NCI-H2107 treated with DMSO at 0.1 percent for 48 hours (cell line): ENCODE data around the gene YARS1.
"Not testable (repeated sequence)": the region's sequence is repeated elsewhere in the genome, so short reads cannot be mapped to it uniquely, and the experiment has no call there.

Experiments
- DNase-seq: peaks from one replicate; lab custom pipeline; 2025; ENCODE audit not compliant: unreplicated experiment; lab: John Stamatoyannopoulos, UW

YARS1 gene

DNA sequence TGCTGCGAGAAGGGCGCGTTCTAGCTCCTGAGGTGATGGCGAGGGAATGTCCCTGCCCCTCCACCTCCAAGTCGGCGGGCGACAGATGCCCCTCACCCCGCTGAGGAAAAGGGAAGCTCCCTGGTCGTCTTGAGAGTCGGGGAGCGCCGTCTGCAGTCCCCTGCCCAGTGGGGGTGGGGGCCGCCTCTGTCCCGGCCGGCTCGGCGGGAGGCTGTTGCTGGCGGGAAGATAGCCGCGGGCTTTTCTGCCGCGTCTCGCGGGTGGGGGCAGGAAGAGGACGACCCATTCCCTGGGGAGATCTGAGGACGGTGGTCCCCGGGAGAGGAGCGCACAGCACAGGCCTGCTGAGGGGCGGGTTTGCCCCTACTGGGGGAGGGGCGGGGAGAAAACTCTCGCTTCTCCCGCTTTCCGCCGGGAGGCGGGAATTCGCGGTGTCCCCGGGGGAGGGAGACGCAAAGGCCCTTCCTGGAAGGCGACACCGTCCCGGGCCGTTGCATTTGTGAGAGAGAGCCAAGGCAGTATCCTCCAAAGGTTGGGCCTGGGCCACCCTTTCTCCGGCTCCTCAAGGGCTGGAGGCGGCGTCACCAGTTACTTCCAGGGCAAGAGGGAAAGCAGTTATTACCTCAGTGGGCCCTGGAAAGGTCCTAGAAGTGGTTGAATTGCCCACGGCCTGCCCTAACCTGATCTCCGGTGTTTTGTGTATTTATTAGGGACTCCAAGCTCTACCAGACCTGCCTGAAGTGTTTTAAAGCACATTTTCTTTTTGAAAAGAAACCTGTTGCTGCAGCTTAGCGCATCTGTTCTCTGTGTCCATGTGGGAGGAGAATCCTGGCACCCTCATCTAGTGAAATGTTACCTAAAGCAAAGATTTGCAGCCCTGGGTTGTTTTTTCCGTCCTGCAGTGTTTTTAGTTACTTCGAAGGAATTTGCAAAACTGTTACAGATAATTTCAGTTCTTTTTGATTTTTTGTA lies 943 bp upstream of the YARS1 start:
- peak; percentile 44 for DNase-seq

DNA sequence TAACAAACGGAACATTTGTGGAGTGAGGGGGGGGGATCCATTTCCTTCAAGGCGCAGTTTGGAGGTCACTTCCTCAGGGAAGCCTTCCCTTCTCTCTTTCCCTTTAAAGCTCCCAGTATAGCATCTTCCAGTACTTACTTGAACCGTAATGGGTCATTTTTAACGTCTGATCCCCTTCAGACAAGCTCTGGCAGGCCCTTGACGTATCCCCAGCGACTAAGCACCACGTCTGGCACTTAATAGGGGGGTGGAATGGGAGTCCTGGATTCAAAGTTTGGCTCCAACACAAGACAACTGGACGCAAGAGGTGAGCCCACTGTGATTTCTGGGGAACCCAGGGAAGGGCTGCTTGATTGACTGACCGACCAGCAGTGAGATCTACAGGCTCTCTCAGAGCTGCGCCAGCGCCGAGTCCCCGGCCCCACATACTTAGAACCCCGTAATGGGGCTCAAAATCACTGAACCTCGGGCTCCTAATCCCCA lies 441 bp downstream of the YARS1 start:
- peak; percentile 80 for DNase-seq

GRCh38 chr1:32813941-32814739 lies 3.0 kb downstream of the YARS1 start:
- no peak for DNase-seq

DNA sequence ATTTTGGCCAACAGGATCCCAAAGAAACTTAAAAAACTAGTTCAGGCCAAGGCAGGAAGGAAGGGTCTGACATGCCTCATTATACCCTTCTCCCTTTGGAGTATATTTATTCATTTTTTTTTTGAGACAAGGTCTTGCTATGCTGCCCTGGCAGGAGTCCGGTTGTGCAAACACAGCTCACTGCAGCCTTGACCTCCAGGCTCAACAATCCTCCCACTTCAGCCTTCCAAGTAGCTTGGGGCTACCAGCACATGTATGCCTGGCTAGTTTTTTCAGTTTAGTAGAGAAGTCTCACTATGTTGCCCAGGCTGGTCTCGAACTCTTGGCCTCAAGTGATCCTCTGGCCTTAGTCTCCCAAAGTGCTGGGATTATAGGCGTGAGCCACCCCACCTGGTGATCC lies 5.2 kb downstream of the YARS1 start:
- DNase-seq, result no peak

- DNase-seq, result no peak
Observed at GRCh38 chr1:32811265-32811664, 5.9 kb downstream of the YARS1 start.

- no peak for DNase-seq
Observed at GRCh38 chr1:32810358-32810757, 6.8 kb downstream of the YARS1 start.

- DNase-seq, result no peak
Observed at GRCh38 chr1:32808580-32808979, 8.6 kb downstream of the YARS1 start.

- DNase-seq, result no peak
Observed at GRCh38 chr1:32806910-32807523, 10.1 kb downstream of the YARS1 start.

DNA sequence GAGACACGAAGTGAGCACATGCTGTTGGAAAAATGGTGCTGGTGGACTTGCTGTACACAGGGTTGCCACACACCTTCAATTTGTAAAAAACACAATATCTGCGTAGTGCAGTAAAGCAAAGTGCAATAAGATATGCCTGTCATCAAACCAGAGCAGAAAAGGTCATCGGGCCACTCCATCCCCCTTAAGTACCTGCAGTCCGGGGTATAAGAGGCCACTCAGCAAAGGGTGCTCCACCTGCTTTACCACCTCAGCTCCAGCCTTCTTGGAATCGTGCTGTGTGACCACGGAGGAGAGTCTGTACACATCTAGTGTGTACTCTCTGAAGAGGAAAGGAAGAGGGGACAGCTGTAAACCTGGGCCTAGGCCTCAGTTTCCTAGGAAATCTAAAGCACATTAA lies 10.9 kb downstream of the YARS1 start:
- no peak for DNase-seq

GRCh38 chr1:32804460-32804859 lies 12.7 kb downstream of the YARS1 start:
- not testable (repeated sequence) for DNase-seq

- no peak for DNase-seq
Observed at GRCh38 chr1:32801096-32801715, 16.0 kb downstream of the YARS1 start.

- no peak for DNase-seq
Observed at GRCh38 chr1:32798679-32799416, 18.3 kb downstream of the YARS1 start.

DNA sequence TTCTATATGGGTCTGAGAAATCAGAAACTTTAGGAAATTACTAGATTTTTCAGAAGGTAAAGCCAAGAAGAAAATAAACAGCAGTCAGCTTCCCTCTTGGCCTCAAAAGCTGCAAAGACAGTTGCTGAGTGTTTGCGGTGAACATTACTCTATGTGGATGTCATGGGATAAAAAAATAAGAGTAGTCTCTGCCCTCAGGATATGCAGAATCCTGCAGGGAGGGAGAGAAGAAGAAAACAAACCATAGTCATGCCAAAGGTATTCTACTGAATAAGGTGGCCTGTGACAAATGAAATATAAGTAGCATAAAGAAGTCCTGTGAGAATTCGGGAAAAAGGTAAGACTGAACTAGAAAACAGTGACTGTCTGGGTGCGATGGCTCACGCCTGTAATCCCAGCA lies 19.0 kb downstream of the YARS1 start:
- DNase-seq, result no peak

DNA sequence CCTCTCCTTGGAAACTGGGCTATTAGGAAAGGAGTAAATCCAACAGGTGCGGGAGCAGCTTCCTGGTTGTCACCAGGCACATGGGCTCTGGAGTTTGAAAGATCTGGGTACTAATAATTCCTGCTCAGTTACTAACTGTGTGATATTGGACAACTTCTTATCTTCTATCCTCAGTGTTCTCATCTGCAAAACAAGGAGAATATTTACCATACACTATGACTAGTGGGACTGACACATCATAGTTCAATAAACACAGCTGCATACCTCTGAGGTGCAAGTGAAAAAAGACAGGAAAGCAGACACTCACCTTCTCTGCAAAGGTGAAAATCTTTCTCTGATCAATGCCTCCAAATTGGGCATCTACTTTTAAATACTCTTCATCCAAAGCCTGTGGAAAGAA lies 19.7 kb downstream of the YARS1 start:
- no peak for DNase-seq

GRCh38 chr1:32795763-32796162 lies 21.4 kb downstream of the YARS1 start:
- not testable (repeated sequence) for DNase-seq

DNA sequence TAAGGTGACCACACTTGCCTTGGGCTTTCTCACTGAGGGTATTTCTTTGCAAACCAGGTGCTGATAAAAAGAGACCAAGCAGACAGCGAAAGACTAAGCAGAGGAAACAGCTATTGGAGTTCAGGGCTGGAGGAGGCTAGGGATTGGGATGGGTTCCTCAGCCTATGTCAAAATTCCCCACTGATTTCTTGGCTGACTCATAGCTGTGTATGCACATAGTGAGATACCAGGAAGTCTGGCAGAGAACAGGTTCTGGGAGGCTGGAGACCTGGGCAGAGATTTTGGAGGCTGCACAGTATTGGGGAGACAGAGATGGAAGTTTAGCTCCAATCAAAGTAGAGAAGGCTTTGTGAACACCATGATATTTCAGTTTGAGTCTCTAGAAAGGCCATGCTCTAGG lies 25.3 kb downstream of the YARS1 start:
- DNase-seq, result no peak

DNA sequence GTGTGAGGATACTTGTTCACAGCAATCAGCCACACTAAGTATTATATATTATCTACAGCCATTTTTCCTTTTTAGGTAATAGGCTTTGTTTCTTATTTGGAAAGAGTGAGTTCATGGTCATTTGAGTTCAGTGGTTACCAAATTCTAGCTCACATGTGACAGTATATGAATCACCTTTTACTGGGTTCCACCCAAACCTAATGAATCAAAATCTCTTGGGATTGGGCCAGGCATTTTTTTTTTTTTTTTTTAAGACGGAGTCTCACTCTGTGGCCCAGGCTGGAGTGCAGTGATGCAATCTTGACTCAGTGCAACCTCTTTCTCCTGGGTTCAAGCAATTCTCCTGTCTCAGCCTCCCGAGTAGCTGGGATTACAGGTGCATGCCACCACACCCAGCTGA lies 27.8 kb downstream of the YARS1 start:
- DNase-seq, result not testable (repeated sequence)

DNA sequence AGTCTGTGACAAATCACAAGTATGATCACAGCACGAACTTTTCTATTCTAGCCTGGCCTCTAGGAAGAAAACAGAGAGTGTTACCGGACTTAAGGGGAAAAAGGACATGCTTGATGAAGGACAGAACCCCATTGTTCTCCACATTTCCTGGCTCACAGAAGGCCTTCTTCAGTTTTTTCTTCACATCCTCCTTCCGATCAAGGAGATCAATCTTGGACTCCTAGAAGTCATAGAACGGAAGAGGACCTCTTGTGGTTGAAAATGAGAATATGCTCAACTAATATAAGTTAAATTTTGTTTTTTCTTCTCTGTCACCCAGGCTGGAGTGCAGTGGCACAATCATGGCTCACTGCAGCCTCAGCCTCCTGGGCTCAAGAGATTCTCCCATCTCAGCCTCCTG lies 30.3 kb downstream of the YARS1 start:
- no peak for DNase-seq

DNA sequence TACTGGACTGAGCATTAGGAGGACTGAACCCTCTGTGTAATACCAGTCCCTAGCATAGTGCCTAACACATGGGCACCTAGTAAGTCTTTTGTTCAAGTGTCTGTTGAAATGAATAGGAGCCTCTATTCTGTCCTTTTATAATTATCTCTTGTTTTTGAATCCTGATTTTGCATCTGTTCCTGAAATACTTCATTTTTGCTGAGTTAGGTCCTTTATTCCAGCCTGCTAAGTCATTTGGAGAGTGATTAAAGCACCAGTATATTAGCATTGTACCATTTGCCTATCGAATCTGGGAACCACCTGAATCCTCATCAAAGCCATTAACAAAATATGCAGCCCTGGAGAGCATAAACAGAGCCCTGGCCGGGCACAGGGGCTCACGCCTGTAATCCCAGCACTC lies 32.3 kb downstream of the YARS1 start:
- DNase-seq, result no peak

GRCh38 chr1:32783851-32784250 lies 33.3 kb downstream of the YARS1 start:
- no peak for DNase-seq
